ENCODE data around the gene MISP.
"Not testable (repeated sequence)": the region's sequence is repeated elsewhere in the genome, so short reads cannot be mapped to it uniquely, and the experiment has no call there.

The MISP gene

DNA sequence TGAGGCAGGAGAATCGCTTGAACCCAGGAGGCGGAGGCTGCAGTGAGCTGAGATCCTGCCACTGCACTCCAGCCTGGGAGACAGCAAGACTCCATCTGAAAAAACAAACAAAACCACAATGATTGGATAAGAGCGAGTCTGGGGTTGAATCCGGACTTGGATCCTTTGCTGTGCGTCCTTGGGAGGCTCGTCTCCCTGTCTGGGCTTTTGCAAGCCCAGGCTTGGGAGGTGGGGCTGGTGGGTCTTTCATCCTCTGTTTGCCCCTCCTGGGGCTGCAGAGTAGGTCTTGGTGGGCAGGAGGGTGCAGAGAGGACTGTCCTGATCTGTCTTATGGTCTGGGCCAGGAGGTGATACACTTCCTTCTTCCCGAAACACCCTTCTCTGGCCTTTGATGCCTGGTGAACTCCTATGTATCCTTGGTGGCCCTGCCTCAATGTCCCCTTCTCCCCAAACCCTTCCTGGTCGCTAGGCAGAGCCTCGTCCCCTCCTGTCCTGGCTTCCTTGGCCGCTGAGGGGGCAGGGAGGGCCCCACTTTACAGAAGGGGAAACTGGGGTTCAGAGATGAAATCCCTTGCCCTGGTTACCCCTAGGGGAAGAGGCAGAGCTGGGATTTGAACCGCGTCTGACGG is 25.3 kb upstream of the MISP start:
- no peak for DNase-seq (ENCODE audit: low read depth)

- DNase-seq (ENCODE audit: low read depth), result no peak
Observed at GRCh38 chr19:726993-727956, 23.6 kb upstream of the MISP start.

DNA sequence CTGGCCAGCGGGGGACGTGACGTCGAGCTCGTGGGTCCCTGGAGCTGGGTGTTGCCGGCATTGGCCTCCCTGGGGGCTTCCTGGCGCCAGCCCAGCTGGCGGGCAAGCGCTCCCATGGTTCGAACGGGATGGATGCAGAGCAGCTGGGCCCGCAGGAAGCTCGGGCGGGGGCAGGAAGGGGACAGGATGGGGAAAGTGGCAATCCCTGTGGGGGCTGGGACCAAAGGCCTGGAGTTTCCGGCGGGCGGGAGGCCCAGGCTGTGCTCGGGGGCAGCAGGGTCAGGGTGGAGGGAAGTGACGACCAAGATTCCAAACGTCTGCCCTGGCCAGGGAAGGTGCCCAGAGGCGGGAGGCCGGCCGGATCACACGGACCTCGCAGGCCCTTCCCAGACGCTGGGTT is 22.9 kb upstream of the MISP start:
- no peak for DNase-seq (ENCODE audit: low read depth)

DNA sequence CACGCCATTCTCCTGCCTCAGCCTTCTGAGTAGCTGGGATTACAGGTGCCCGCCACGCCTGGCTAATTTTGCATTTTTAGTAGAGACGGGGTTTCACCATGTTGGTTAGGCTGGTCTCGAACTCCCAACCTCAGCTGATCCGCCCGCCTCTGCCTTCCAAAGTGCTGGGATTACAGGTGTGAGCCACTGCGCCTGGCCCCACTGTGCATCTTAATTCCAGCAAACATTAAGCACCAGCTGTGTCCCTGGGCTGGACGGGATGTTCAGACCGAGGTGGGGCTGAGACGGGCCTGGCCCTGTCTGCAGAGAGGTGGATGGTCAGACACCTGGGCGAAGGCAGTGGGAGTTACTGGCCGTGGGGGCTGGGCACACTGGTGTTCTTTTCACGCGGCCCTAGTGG is 21.3 kb upstream of the MISP start:
- DNase-seq (ENCODE audit: low read depth), result not testable (repeated sequence)

- no peak for DNase-seq (ENCODE audit: low read depth)
Observed at GRCh38 chr19:729965-730668, 20.8 kb upstream of the MISP start.

DNA sequence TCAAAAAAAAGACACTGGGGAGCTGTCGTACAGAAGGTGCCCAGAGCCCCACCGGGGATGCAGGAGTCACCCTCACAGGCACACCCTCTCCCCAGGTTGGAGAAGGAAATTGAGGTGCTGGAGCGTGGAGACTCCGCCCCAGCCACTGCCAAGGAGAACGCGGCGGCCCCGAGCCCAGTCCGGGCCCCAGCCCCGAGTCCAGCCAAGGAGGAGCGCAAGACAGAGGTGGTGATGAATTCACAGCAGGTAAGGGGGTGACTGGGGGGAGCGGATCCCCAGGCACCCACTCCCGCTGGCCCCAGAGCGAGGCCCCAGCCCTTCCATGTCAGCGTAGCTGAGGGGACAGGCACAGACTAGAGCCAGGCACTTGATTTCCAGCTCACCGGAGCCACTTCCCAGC is 19.9 kb upstream of the MISP start:
- no peak for DNase-seq (ENCODE audit: low read depth)

DNA sequence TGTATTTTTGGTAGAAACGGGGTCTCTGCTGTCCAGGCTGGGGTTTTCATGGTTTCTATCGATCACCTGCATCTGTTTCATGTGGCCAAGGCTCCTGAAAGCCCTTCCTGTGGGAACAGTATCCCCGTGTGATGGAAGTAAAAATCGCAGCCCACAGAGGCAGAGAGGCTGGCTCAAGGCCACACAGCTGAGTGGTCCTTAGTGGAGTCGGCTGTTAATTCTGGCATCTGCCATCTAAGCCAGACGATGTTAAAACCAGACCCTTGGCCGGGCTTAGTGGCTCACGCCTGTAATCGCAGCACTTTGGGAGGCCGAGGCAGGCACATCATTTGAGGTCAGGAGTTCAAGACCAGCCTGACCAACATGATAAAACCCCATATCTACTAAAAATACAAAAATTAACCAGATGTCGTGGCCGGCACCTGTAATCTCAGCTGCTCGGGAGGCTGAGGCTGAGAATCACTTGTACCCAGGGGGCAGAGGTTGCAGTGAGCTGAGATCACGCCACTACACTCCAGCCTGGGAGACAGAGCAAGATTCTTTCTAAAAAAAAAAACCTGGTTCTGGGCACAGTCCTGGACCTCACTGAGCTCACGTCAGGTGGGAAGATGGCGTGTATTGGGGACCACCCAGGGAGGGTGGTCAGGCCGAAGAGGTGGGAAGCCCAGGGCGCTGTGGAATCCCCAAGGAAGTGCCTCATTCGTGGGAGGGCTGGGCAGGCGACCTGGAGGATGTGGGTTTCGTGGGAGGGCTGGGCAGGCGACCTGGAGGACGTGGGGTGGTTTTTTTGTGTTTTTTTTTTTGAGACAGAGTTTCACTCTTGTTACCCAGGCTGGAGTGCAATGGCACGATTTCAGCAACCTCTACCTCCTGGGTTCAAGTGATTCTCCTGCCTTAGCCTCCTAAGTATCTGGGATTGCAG is 18.5 kb upstream of the MISP start:
- no peak for DNase-seq (ENCODE audit: low read depth)

DNA sequence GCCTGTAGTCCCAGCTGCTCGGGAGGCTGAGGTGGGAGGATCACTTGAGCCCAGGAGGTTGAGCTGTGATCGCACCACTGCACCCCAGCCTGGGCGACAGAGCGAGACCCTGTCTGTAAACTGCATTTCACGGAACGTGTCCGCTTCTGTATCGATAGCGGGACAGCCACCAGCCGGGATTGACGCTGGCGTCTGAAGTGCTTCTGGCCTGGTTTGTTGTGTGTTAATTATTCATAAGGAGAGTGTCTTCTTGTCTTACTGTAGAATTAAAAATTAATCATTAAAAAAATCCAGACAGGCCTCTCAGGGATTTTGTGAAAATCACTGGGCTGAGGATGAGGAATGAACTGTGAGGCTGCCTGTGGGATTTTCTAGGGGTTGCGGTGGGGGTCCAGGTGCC is 16.2 kb upstream of the MISP start:
- no peak for DNase-seq (ENCODE audit: low read depth)

GRCh38 chr19:736125-736524 is 14.8 kb upstream of the MISP start:
- no peak for DNase-seq (ENCODE audit: low read depth)

GRCh38 chr19:737591-738093 is 13.3 kb upstream of the MISP start:
- DNase-seq (ENCODE audit: low read depth), result peak; percentile 45

DNA sequence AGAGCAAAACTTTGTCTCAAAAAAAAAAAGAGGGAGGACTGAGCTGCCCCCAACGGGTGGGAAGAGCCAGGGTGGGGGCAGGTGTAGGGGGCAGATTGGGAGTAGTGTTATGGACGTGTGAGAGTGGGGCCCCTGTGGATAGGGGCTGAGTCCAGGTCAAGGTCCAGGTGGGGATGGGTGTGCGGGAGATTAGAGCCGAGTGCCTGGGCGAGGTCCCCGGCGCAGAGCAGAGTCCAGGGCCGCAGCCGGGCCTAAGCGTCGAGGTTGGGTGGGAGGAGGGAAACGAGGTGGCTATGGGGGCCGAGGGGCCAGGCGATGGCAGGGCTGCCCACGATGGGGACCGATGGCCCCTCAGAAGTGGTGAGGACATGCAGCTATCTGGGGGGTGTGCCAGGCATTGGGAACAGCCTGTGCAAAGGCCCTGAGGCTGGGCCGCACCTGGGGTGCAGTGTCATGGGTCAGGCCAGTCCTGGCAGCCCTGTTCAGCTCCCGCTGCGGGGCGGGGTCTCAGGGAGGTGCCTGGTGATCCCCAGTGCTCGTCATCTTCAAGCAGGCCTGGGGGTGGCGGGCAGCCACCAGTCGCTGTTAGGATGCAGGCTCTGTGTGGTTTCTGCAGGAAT is 12.3 kb upstream of the MISP start:
- DNase-seq (ENCODE audit: low read depth), result no peak

GRCh38 chr19:739998-740715 is 10.8 kb upstream of the MISP start:
- no peak for DNase-seq (ENCODE audit: low read depth)

- DNase-seq (ENCODE audit: low read depth), result not testable (repeated sequence)
Observed at GRCh38 chr19:740816-741505, 10.0 kb upstream of the MISP start.

- no peak for DNase-seq (ENCODE audit: low read depth)
Observed at GRCh38 chr19:741506-742131, 9.3 kb upstream of the MISP start.

- no peak for DNase-seq (ENCODE audit: low read depth)
Observed at GRCh38 chr19:742540-743075, 8.3 kb upstream of the MISP start.

- no peak for DNase-seq (ENCODE audit: low read depth)
Observed at GRCh38 chr19:743168-743687, 7.7 kb upstream of the MISP start.

- not testable (repeated sequence) for DNase-seq (ENCODE audit: low read depth)
Observed at GRCh38 chr19:745138-745537, 5.8 kb upstream of the MISP start.

- DNase-seq (ENCODE audit: low read depth), result no peak
Observed at GRCh38 chr19:746208-746819, 4.6 kb upstream of the MISP start.

Data from stimulated activated CD8-positive, alpha-beta memory T cell treated with anti-CD3 and anti-CD28 coated beads, Interleukin-15, amount 100 ng/mL, for 1 hour (primary cell).